Mammary epithelial cell (primary cell): ENCODE results near the gene GRM4.

Experiments
- EZH2 ChIP-seq: IDR thresholded peaks from 2 replicates; pipeline ENCODE4 v1.6.1; 2012; ENCODE audit warnings: low read length, inconsistent platforms, borderline replicate concordance
- TF ChIP-seq, protein P1 (sequence below), 2 donors: IDR thresholded peaks in 1 of 2; conservative IDR thresholded peaks in 1 of 2; 2 replicates each; pipeline ENCODE4 v1.5.1; 2011 to 2012; ENCODE audit warnings: inconsistent platforms in 2 of 2, low read length in 2 of 2, mild to moderate bottlenecking in 2 of 2, control low read depth in 1 of 2, low read depth in 1 of 2; ENCODE audit not compliant: insufficient read depth in 1 of 2; ENCODE audit errors: extremely low read depth in 1 of 2

DNA sequence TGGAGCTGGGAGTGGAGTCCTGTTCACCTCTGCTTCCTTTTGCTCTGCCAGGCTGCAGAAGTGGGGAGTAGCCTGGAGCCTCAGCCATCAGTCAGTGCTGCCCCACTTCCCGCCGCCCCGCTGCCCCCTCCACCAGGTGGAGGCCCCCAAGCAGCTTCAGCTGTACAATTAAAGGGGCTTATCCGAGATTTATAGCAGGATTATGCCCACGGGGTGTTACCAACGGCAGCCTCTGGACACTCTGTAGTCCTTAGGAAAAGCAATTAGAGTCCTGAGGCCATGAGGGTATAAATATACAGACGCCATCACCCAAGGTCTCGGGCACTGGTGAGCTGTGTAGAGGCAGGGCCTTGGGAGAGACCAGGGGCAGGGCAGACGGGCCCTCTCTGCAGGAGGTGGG, 55.4 kb downstream of the GRM4 start:
- TF ChIP-seq, protein P1, sequence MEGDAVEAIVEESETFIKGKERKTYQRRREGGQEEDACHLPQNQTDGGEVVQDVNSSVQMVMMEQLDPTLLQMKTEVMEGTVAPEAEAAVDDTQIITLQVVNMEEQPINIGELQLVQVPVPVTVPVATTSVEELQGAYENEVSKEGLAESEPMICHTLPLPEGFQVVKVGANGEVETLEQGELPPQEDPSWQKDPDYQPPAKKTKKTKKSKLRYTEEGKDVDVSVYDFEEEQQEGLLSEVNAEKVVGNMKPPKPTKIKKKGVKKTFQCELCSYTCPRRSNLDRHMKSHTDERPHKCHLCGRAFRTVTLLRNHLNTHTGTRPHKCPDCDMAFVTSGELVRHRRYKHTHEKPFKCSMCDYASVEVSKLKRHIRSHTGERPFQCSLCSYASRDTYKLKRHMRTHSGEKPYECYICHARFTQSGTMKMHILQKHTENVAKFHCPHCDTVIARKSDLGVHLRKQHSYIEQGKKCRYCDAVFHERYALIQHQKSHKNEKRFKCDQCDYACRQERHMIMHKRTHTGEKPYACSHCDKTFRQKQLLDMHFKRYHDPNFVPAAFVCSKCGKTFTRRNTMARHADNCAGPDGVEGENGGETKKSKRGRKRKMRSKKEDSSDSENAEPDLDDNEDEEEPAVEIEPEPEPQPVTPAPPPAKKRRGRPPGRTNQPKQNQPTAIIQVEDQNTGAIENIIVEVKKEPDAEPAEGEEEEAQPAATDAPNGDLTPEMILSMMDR (conservative IDR thresholded peaks at IDR 0.05 in 1 of 2, IDR thresholded peaks at IDR 0.05 in 1 of 2; ENCODE audit: extremely low read depth in 1 of 2, insufficient read depth in 1 of 2, low read depth in 1 of 2, low read length in 2 of 2): no peak
- no peak for TF ChIP-seq EZH2
